Astrocyte (in vitro differentiated cells and primary cell): ENCODE results near the gene F2. TPM values are rescaled to one million over a fixed set of nuclear protein-coding genes. Genes with fewer than 3 reads are reported as not detected.
A peak's percentile ranks its signal among the peaks of the same experiment; 100 is the strongest.
"Not testable (repeated sequence)": the region's sequence is repeated elsewhere in the genome, so short reads cannot be mapped to it uniquely, and the experiment has no call there.

Experiments used
- DNase-seq: peaks from one replicate; pipeline ENCODE4 v3.0.0-alpha.2; 2010; ENCODE audit warnings: low read depth
- FAIRE-seq: peaks from 2 replicates; lab custom pipeline; 2011; peaks lifted over from hg19 to GRCh38; lab: Jason Lieb, UNC
- H2AFZ ChIP-seq: 2 replicates; pipeline ENCODE4 v1.6.0; 2012; ENCODE audit warnings: low read depth, low read length, inconsistent platforms
- H3K27ac ChIP-seq: 2 replicates; pipeline ENCODE4 v1.5.1; 2011; ENCODE audit warnings: low read depth, low read length, inconsistent platforms
- H3K27me3 ChIP-seq: 2 replicates; pipeline ENCODE4 v1.6.0; 2011; ENCODE audit warnings: low read length, inconsistent platforms; ENCODE audit not compliant: insufficient read depth
- H3K36me3 ChIP-seq: 2 replicates; pipeline ENCODE4 v1.5.1; 2011; ENCODE audit warnings: low read length, inconsistent platforms; ENCODE audit not compliant: insufficient read depth
- H3K4me1 ChIP-seq: 2 replicates; pipeline ENCODE4 v1.5.1; 2011; ENCODE audit warnings: low read length, inconsistent platforms; ENCODE audit not compliant: insufficient read depth
- H3K4me2 ChIP-seq: 2 replicates; pipeline ENCODE4 v1.6.0; 2012; ENCODE audit warnings: low read length, inconsistent platforms
- H3K4me3 ChIP-seq: 2 replicates; pipeline ENCODE4 v1.5.1; 2011; ENCODE audit warnings: low read depth, mild to moderate bottlenecking, low read length, inconsistent platforms; ENCODE audit not compliant: insufficient read depth
- H3K79me2 ChIP-seq: 2 replicates; pipeline ENCODE4 v1.6.0; 2012; ENCODE audit warnings: mild to moderate bottlenecking, low read length, inconsistent platforms; ENCODE audit not compliant: insufficient read depth
- H3K9ac ChIP-seq: 2 replicates; pipeline ENCODE4 v1.6.0; 2012; ENCODE audit warnings: mild to moderate bottlenecking, low read length, inconsistent platforms
- H3K9me3 ChIP-seq: 2 replicates; pipeline ENCODE4 v1.5.1; 2012; ENCODE audit warnings: low read depth, mild to moderate bottlenecking, low read length, inconsistent platforms; ENCODE audit not compliant: insufficient read depth
- H4K20me1 ChIP-seq: 2 replicates; pipeline ENCODE4 v1.6.0; 2012; ENCODE audit warnings: low read length, inconsistent platforms; ENCODE audit not compliant: insufficient read depth
- H3K27ac Mint-ChIP-seq: one replicate; pipeline ENCODE4 v1.8.0; 2021; ENCODE audit warnings: mild to moderate bottlenecking, mixed read lengths; ENCODE audit not compliant: unreplicated experiment
- H3K27me3 Mint-ChIP-seq: one replicate; pipeline ENCODE4 v1.8.0; 2021; ENCODE audit warnings: low read depth, mixed read lengths; ENCODE audit not compliant: unreplicated experiment
- H3K36me3 Mint-ChIP-seq: one replicate; pipeline ENCODE4 v1.8.0; 2021; ENCODE audit warnings: low read depth, mixed read lengths; ENCODE audit not compliant: unreplicated experiment
- H3K4me1 Mint-ChIP-seq: one replicate; pipeline ENCODE4 v1.8.0; 2021; ENCODE audit warnings: low read depth, mixed read lengths; ENCODE audit not compliant: unreplicated experiment
- H3K4me3 Mint-ChIP-seq: one replicate; pipeline ENCODE4 v1.8.0; 2021; ENCODE audit warnings: mild to moderate bottlenecking, moderate library complexity, mixed read lengths; ENCODE audit not compliant: unreplicated experiment
- H3K9me3 Mint-ChIP-seq: one replicate; pipeline ENCODE4 v1.8.0; 2021; ENCODE audit warnings: mild to moderate bottlenecking, mixed read lengths; ENCODE audit not compliant: unreplicated experiment
- EZH2 ChIP-seq: IDR thresholded peaks from 2 replicates; pipeline ENCODE4 v1.6.1; 2012; ENCODE audit warnings: mild to moderate bottlenecking, low read length, inconsistent platforms; ENCODE audit not compliant: insufficient read depth
- total RNA-seq: library from RNA; stranded (reverse); gene quantifications from 2 replicates; pipeline ENCODE4 v1.2.1, GENCODE V29; 2021
- TF ChIP-seq, protein P1 (sequence below): IDR thresholded peaks from 2 replicates; pipeline ENCODE4 v1.5.1; 2011; ENCODE audit warnings: low read depth, mild to moderate bottlenecking, inconsistent platforms, low read length, moderate library complexity; ENCODE audit not compliant: insufficient read depth

F2 gene
- total RNA-seq, 1 donor from 2014 or later, result 0.57 TPM

DNA sequence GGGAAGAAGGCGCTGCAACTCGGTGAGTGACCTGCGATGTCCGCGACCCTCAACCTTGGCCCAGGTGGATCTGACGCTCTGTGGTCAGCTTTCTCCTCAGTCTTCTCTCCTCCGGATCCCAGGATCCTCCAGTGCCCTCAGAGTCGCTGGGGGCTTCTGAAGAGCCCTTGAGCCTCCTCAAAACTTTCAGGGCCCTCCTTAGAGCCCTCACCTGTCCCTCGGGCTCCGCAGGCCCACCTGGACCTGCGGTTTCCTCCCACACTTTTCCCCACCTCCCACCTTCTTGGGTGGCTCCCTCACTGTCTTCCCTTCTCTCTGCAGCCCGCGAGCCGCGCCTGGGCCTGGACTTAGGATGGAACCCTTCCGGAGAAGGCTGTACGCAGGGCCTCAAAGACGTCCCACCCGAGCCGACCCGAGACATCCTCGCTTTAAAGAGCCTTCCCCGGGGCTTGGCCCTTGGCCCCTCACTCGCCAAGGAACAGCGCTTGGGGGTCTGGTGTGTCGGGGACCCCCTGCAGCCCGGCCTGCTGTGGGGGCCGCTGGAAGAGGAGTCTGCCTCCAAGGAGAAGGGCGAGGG is 17.8 kb upstream of the F2 start:
- H3K9me3 Mint-ChIP-seq, result no peaks in the 10 kb centered on the region
- peak overlapping the region; percentile 98 for H3K27ac ChIP-seq
- peak overlapping the region; percentile 93 for H3K4me2 ChIP-seq
- H3K9ac ChIP-seq, result peak overlapping the region; percentile 94
- no peaks in the 10 kb centered on the region for H3K9me3 ChIP-seq
- peaks cover 93% of the 10 kb centered on the region for H3K79me2 ChIP-seq
- H3K27ac Mint-ChIP-seq, result peak overlapping the region; percentile 100
- H2AFZ ChIP-seq, result peak overlapping the region; percentile 97
- peaks cover 34% of the 10 kb centered on the region for H3K4me1 ChIP-seq
- FAIRE-seq (no peak), DNase-seq (no peak)
- peaks cover 26% of the 10 kb centered on the region for H3K36me3 ChIP-seq
- TF ChIP-seq, protein P1, sequence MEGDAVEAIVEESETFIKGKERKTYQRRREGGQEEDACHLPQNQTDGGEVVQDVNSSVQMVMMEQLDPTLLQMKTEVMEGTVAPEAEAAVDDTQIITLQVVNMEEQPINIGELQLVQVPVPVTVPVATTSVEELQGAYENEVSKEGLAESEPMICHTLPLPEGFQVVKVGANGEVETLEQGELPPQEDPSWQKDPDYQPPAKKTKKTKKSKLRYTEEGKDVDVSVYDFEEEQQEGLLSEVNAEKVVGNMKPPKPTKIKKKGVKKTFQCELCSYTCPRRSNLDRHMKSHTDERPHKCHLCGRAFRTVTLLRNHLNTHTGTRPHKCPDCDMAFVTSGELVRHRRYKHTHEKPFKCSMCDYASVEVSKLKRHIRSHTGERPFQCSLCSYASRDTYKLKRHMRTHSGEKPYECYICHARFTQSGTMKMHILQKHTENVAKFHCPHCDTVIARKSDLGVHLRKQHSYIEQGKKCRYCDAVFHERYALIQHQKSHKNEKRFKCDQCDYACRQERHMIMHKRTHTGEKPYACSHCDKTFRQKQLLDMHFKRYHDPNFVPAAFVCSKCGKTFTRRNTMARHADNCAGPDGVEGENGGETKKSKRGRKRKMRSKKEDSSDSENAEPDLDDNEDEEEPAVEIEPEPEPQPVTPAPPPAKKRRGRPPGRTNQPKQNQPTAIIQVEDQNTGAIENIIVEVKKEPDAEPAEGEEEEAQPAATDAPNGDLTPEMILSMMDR, result no peak
- no peak for TF ChIP-seq EZH2
- peak overlapping the region; percentile 95 for H3K4me3 Mint-ChIP-seq
- peaks cover 42% of the 10 kb centered on the region for H3K4me1 Mint-ChIP-seq
- H4K20me1 ChIP-seq, result peaks cover 36% of the 10 kb centered on the region
- H3K36me3 Mint-ChIP-seq, result peaks cover 9% of the 10 kb centered on the region
- H3K27me3 ChIP-seq, result no peaks in the 10 kb centered on the region
- H3K4me3 ChIP-seq, result peak overlapping the region; percentile 97
- H3K27me3 Mint-ChIP-seq, result no peaks in the 10 kb centered on the region

GRCh38 chr11:46705070-46705688 is 13.8 kb upstream of the F2 start:
- H3K4me1 Mint-ChIP-seq, result peaks cover 16% of the 10 kb centered on the region
- no peaks in the 10 kb centered on the region for H3K9me3 Mint-ChIP-seq
- H3K79me2 ChIP-seq, result peaks cover 66% of the 10 kb centered on the region
- H2AFZ ChIP-seq, result no peak overlapping the region
- H3K9ac ChIP-seq, result no peak overlapping the region
- H3K4me1 ChIP-seq, result peaks cover 9% of the 10 kb centered on the region
- TF ChIP-seq, protein P1, result no peak
- TF ChIP-seq EZH2, result no peak
- H3K27ac ChIP-seq, result no peak overlapping the region
- no peaks in the 10 kb centered on the region for H3K27me3 ChIP-seq
- H3K4me2 ChIP-seq, result no peak overlapping the region
- peaks cover 17% of the 10 kb centered on the region for H3K36me3 Mint-ChIP-seq
- peaks cover 36% of the 10 kb centered on the region for H3K36me3 ChIP-seq
- no peaks in the 10 kb centered on the region for H3K27me3 Mint-ChIP-seq
- peaks cover 31% of the 10 kb centered on the region for H4K20me1 ChIP-seq
- H3K4me3 Mint-ChIP-seq, result no peak overlapping the region
- no peak overlapping the region for H3K27ac Mint-ChIP-seq
- FAIRE-seq, result no peak
- no peak for DNase-seq
- H3K9me3 ChIP-seq, result no peaks in the 10 kb centered on the region
- no peak overlapping the region for H3K4me3 ChIP-seq

DNA sequence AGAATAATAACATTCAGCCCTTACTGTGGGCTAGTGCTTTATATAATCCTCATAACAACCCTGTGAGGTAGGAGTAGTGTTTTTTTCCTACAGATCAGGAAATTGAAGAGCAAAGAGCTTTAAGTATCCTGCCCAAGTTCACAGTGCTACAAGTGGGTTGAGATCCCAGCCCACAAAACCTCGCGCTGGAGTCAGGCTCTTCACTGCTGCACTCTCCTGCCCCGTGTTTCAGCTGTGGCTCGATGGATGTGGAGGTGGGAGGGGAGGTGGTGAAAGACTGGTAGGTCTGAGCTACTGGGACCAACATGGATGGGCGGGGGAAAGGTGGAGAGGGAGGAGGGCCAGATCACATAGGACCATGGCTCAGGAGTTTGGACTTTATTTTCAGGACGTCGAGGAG is 12.1 kb upstream of the F2 start:
- no peak overlapping the region for H3K9ac ChIP-seq
- FAIRE-seq, result no peak

DNA sequence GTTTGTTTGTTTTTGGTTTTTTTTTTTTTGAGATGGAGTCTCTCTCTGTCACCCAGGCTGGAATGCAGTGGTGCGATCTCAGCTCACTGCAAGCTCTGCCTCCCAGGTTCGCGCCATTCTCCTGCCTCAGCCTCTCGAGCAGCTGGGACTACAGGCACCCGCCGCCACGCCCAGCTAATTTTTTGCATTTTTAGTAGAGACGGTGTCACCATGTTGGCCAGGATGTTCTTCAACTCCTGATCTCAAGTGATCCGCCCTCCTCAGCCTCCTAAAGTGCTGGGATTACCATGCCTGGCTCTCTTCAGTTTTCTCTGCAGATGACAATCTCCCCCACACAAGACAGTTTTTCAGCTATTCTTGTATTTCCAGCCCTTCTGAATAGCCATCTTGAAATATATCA is 9.7 kb upstream of the F2 start:
- peaks cover 18% of the 10 kb centered on the region for H3K4me1 ChIP-seq
- peaks cover 18% of the 10 kb centered on the region for H4K20me1 ChIP-seq
- H2AFZ ChIP-seq, H3K9me3 ChIP-seq, H3K27me3 Mint-ChIP-seq, H3K27me3 ChIP-seq, H3K9ac ChIP-seq, H3K27ac Mint-ChIP-seq, DNase-seq, H3K4me3 Mint-ChIP-seq, H3K27ac ChIP-seq, FAIRE-seq, H3K4me3 ChIP-seq, H3K9me3 Mint-ChIP-seq, H3K4me2 ChIP-seq: not testable (repeated sequence)
- H3K36me3 ChIP-seq, result peaks cover 18% of the 10 kb centered on the region
- Mint-ChIP-seq H3K4me1 (peaks cover 14% of the 10 kb centered on the region), H3K36me3 (peaks cover 10% of the 10 kb centered on the region)
- peaks cover 29% of the 10 kb centered on the region for H3K79me2 ChIP-seq

More for the DNA sequence above, 12.1 kb upstream of the F2 start:
- no peaks in the 10 kb centered on the region for H3K27me3 Mint-ChIP-seq
- Histone ChIP-seq H3K27me3 (no peaks in the 10 kb centered on the region), H3K79me2 (peaks cover 52% of the 10 kb centered on the region), H2AFZ (no peak overlapping the region), H3K36me3 (peaks cover 36% of the 10 kb centered on the region), H3K9me3 (no peaks in the 10 kb centered on the region), H3K4me3 (no peak overlapping the region), H3K27ac (no peak overlapping the region), H3K4me1 (peaks cover 15% of the 10 kb centered on the region), H4K20me1 (peaks cover 31% of the 10 kb centered on the region), H3K4me2 (no peak overlapping the region)
- H3K4me3 Mint-ChIP-seq, result peak overlapping the region; percentile 11
- H3K9me3 Mint-ChIP-seq, result no peaks in the 10 kb centered on the region
- H3K4me1 Mint-ChIP-seq, result peaks cover 24% of the 10 kb centered on the region
- peaks cover 17% of the 10 kb centered on the region for H3K36me3 Mint-ChIP-seq
- no peak overlapping the region for H3K27ac Mint-ChIP-seq
- TF ChIP-seq, protein P1, result no peak
- TF ChIP-seq EZH2, result no peak
- DNase-seq, result no peak
